Myocyte (in vitro differentiated cells): ENCODE measurements around the gene KRTAP10-10. TPM values are rescaled to one million over a fixed set of nuclear protein-coding genes. Genes with fewer than 3 reads are reported as not detected.
"Not testable (repeated sequence)": the region's sequence is repeated elsewhere in the genome, so short reads cannot be mapped to it uniquely, and the experiment has no call there.

Experiments used
- DNase-seq: peaks from one replicate; pipeline ENCODE4 v3.0.0-alpha.2; 2012; ENCODE audit warnings: low read depth
- polyA plus RNA-seq: library from polyadenylated mRNA; unstranded; fragments of >200 nt; gene quantifications from one replicate; pipeline ENCODE4 v1.2.1, GENCODE V29; 2012; ENCODE audit warnings: missing spikeins
- total RNA-seq: library from RNA; depleted of rRNA; stranded (reverse); fragments of >200 nt; gene quantifications from 2 replicates; pipeline ENCODE4 v1.2.3, GENCODE V29; 2014

Gene KRTAP10-10
- total RNA-seq: not detected in 2 replicates
- not detected for polyA plus RNA-seq

GRCh38 chr21:44637018-44637850 is at the start of gene KRTAP10-10:
Gene KRTAP10-10 (plus strand): TSS chr21:44637356. CDS start chr21:44637418, 62 bp downstream.
- peak; percentile 7 for DNase-seq

GRCh38 chr21:44589094-44589493 is 48.1 kb upstream of the KRTAP10-10 start:
- no peak for DNase-seq

GRCh38 chr21:44589586-44590305 is 47.4 kb upstream of the KRTAP10-10 start:
- DNase-seq: no peak

GRCh38 chr21:44590311-44590721 is 46.8 kb upstream of the KRTAP10-10 start:
- DNase-seq: no peak

GRCh38 chr21:44590897-44591800 is 46.0 kb upstream of the KRTAP10-10 start:
- peak; percentile 10 for DNase-seq

- not testable (repeated sequence) for DNase-seq
Measured at GRCh38 chr21:44591801-44592130, 45.4 kb upstream of the KRTAP10-10 start.

GRCh38 chr21:44592446-44593311 is 44.5 kb upstream of the KRTAP10-10 start, which contains the start of gene KRTAP10-6:
Gene KRTAP10-6 (minus strand): TSS chr21:44592505. CDS start chr21:44592484, 21 bp downstream.
- no peak for DNase-seq

GRCh38 chr21:44593598-44594405 is 43.4 kb upstream of the KRTAP10-10 start:
- peak; percentile 89 for DNase-seq

- no peak for DNase-seq
Measured at GRCh38 chr21:44594406-44594916, 42.7 kb upstream of the KRTAP10-10 start.

GRCh38 chr21:44595524-44595923 is 41.6 kb upstream of the KRTAP10-10 start:
- no peak for DNase-seq

GRCh38 chr21:44596068-44596725 is 41.0 kb upstream of the KRTAP10-10 start:
- DNase-seq: no peak

- no peak for DNase-seq
Measured at GRCh38 chr21:44598061-44598460, 39.1 kb upstream of the KRTAP10-10 start.

- DNase-seq: no peak
Measured at GRCh38 chr21:44599264-44600029, 37.7 kb upstream of the KRTAP10-10 start.

GRCh38 chr21:44600118-44600978 is 36.8 kb upstream of the KRTAP10-10 start, which contains the start of gene KRTAP10-7:
Gene KRTAP10-7 (plus strand): TSS chr21:44600597. CDS start chr21:44600622, 25 bp downstream.
- DNase-seq: not testable (repeated sequence)

- not testable (repeated sequence) for DNase-seq
Measured at GRCh38 chr21:44601091-44601490, 36.1 kb upstream of the KRTAP10-10 start.

- peak; percentile 18 for DNase-seq
Measured at GRCh38 chr21:44601596-44602462, 35.3 kb upstream of the KRTAP10-10 start.
